Heart left ventricle (tissue), 16 donors: ENCODE data around the gene LETM1. TPM values are rescaled to one million over a fixed set of nuclear protein-coding genes. Genes with fewer than 3 reads are reported as not detected.

Source experiments
- ATAC-seq, 4 donors: fragments of 200-7000 bp; cut with Tn5 transposase; one replicate each; pipeline ENCODE4 v1.9.1; 2020 to 2022; ENCODE audit warnings: moderate library complexity in 4 of 4, mild to moderate bottlenecking in 3 of 4, moderate number of reproducible peaks in 1 of 4
- DNase-seq, 5 donors: peaks; one replicate each; pipeline ENCODE4 v3.0.0-alpha.2; 2020
- H3K27ac ChIP-seq, 12 donors: fragments of 200-600 bp; sonication (generic) in 4 of 12; one replicate each; pipeline versions ENCODE4 v1.5.0 to v1.8.0; 2016 to 2022; ENCODE audit warnings: mild to moderate bottlenecking in 2 of 12
- H3K27me3 ChIP-seq, 9 donors: fragments of 200-600 bp; sonication (generic) in 2 of 9; one replicate each; pipeline versions ENCODE4 v1.5.1 to v1.8.0; 2016 to 2022; ENCODE audit warnings: mild to moderate bottlenecking in 3 of 9
- H3K36me3 ChIP-seq, 9 donors: fragments of 200-600 bp; sonication (generic) in 2 of 9; one replicate each; pipeline versions ENCODE4 v1.5.0 to v1.8.0; 2018 to 2022; ENCODE audit warnings: mild to moderate bottlenecking in 2 of 9
- H3K4me1 ChIP-seq, 12 donors: fragments of 200-600 bp; sonication (generic) in 4 of 12; one replicate each; pipeline versions ENCODE4 v1.5.0 to v1.8.0; 2016 to 2022; ENCODE audit warnings: mild to moderate bottlenecking in 3 of 12
- H3K4me3 ChIP-seq, 12 donors: fragments of 200-600 bp; sonication (generic) in 4 of 12; one replicate each; pipeline versions ENCODE4 v1.5.0 to v1.8.0; 2017 to 2022; ENCODE audit warnings: mild to moderate bottlenecking in 9 of 12, moderate library complexity in 4 of 12
- H3K9me3 ChIP-seq, 12 donors: fragments of 200-600 bp; sonication (generic) in 4 of 12; one replicate each; pipeline versions ENCODE4 v1.5.0 to v1.8.0; 2016 to 2022; ENCODE audit warnings: mild to moderate bottlenecking in 1 of 12
- POLR2A ChIP-seq, 2 donors: fragments of 450-650 bp; IDR thresholded peaks; one replicate each; pipeline ENCODE4 v1.6.1; 2017; ENCODE audit warnings: antibody characterized with exemption in 2 of 2, mild to moderate bottlenecking in 2 of 2, moderate library complexity in 2 of 2
- WGBS, 4 donors: extraction: QIAGEN DNeasy Blood & Tissue Kit in 2 of 4; methylation state at CpG; one replicate each; pipeline versions ENCODE4 v1.1.5 to v1.1.7; 2013 to 2018; 5-methylcytosine and 5-hydroxymethylcytosine counted together
- intact Hi-C, 10 donors: fragments of 100-400 bp; cut with DNase I; formaldehyde crosslinking; loops; one replicate each; pipeline versions ENCODE4 v1.11.1 to v1.14.2; 2022
- polyA plus RNA-seq, 2 donors: library from polyadenylated mRNA; stranded (reverse); fragments of 200-250 nt; gene quantifications; one replicate each; pipeline ENCODE4 v1.2.3, GENCODE V29; 2013
- total RNA-seq, 9 donors: library from RNA; depleted of rRNA in 2 of 9; stranded (reverse); fragments of >200 nt in 2 of 9; fragmentation: NEBNext Ultra II Directional in 3 of 9; extraction: Animal tissue kit (Norgen Biotek cat#: 25700) in 3 of 9; gene quantifications; one replicate each; pipeline versions ENCODE4 v1.1.0 to v1.2.4, GENCODE V29; 2016 to 2023
- TF ChIP-seq, protein P1 (sequence below), 12 donors: fragments of 200-600 bp; sonication (generic) in 4 of 12; IDR thresholded peaks; one replicate each; pipeline versions ENCODE4 v1.5.0 to v1.8.0; 2018 to 2022; ENCODE audit warnings: antibody characterized with exemption in 12 of 12, mild to moderate bottlenecking in 5 of 12
- donor health status: ischemic (EF 13 %, LVEDD 7.1; RV severe dilation, severe dysfunction).
- donor health status: healthy with polysubstance abuse.
- donor health status: DM: no; HTN: yes; CAD: no.
- donor health status: DM: no; HTN: no; CAD: no.
- donor health status: ischemic (EF 25% LVEDD 6.9; RV normal size, moderate dysfunction).
- donor health status: ischemic (EF 25% LVEDD 5.7; RV mildly dilated, moderate dysfunction).
- donor health status: healthy.
- donor health status: DM: yes; HTN: yes; CAD: no.
- donor health status: ischemic (EF 35%, LVEDD 5.7; RV mildly dilated, moderate dysfunction).
- donor health status: nonischemic (EF 11% LVEDD 7.7; RV severe dilation, severe dysfunction).
- donor health status: DM: yes; HTN: yes; CAD: no.
- donor health status: PGD.
- donor health status: ischemic (EF 29% LVEDD 5.4; RV normal size, mild dysfunction).
- donor health status: nonischemic (EF 23%, LVEDD 6.1; RV moderate dilation, normal function).

The LETM1 gene
- total and polyA plus RNA-seq, 11 donors, result 22.1 to 54.7 (median 43.4) TPM

- Histone ChIP-seq H3K36me3 (no peaks in the 10 kb centered on the region), H3K9me3 (no peaks in the 10 kb centered on the region), H3K4me1 (peaks cover 0 to 36% (median 17%) of the 10 kb centered on the region in 12 donors), H3K4me3 (no peak overlapping the region), H3K27ac (no peak overlapping the region), H3K27me3 (no peaks in the 10 kb centered on the region)
- DNase-seq (no peak), ATAC-seq (no peak)
- TF ChIP-seq, protein P1, sequence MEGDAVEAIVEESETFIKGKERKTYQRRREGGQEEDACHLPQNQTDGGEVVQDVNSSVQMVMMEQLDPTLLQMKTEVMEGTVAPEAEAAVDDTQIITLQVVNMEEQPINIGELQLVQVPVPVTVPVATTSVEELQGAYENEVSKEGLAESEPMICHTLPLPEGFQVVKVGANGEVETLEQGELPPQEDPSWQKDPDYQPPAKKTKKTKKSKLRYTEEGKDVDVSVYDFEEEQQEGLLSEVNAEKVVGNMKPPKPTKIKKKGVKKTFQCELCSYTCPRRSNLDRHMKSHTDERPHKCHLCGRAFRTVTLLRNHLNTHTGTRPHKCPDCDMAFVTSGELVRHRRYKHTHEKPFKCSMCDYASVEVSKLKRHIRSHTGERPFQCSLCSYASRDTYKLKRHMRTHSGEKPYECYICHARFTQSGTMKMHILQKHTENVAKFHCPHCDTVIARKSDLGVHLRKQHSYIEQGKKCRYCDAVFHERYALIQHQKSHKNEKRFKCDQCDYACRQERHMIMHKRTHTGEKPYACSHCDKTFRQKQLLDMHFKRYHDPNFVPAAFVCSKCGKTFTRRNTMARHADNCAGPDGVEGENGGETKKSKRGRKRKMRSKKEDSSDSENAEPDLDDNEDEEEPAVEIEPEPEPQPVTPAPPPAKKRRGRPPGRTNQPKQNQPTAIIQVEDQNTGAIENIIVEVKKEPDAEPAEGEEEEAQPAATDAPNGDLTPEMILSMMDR (IDR thresholded peaks at IDR 0.05), result no peak
- TF ChIP-seq POLR2A (IDR thresholded peaks at IDR 0.05), result no peak
- WGBS, 4 donors, result 79 to 87% (median 84%) methylated on average over 3 of the region's 3 CpGs
- intact Hi-C loops, result no loop called here
Measured at GRCh38 chr4:1873776-1874175, 17.8 kb upstream of the LETM1 start.

- Histone ChIP-seq H3K9me3 (no peaks in the 10 kb centered on the region), H3K36me3 (no peaks in the 10 kb centered on the region), H3K4me3 (peak overlapping the region in 3 of 12 donors; percentile 78 to 95 (median 82)), H3K27me3 (no peaks in the 10 kb centered on the region), H3K27ac (peak overlapping the region in 2 of 12 donors; percentile 2 to 27), H3K4me1 (peaks cover 0 to 31% (median 17%) of the 10 kb centered on the region in 12 donors)
- DNase-seq (no peak), ATAC-seq (no peak)
- TF ChIP-seq, protein P1 (IDR thresholded peaks at IDR 0.05), result no peak
- no peak for TF ChIP-seq POLR2A (IDR thresholded peaks at IDR 0.05)
- WGBS, 4 donors, result 65 to 73% (median 67%) methylated on average over 4 of the region's 4 CpGs
- intact Hi-C loops, result no loop called here
Measured at GRCh38 chr4:1873291-1873690, 17.3 kb upstream of the LETM1 start.

DNA sequence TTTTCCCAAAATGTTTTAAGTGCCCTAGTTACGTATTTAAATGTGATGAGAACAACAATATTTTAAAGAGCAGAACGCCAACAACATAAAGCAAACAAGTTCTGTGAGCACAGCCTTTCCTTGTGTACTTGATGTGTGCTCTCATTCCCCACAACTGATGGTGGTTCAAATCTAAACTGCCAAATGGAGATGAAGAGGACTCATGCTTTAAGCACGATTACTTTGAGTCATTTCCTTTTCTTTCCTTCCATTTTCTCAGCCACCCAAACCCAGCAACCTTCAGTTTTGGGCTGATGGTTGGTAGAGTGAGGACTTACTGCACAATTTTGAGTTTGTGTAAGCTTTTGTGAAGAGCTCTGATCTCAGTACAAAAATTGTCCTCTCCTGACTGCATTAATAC, 16.9 kb upstream of the LETM1 start:
- no peaks in the 10 kb centered on the region for H3K36me3 ChIP-seq
- 49 to 53% (median 51%) methylated on average over 3 of the region's 3 CpGs for WGBS, 4 donors
- ATAC-seq (no peak), DNase-seq (no peak)
- no peaks in the 10 kb centered on the region for H3K27me3 ChIP-seq
- no peak for TF ChIP-seq POLR2A (IDR thresholded peaks at IDR 0.05)
- TF ChIP-seq, protein P1 (IDR thresholded peaks at IDR 0.05), result no peak
- intact Hi-C loops, result no loop called here
- peaks cover 0 to 30% (median 17%) of the 10 kb centered on the region in 12 donors for H3K4me1 ChIP-seq
- no peaks in the 10 kb centered on the region for H3K9me3 ChIP-seq
- H3K27ac ChIP-seq, result peak overlapping the region in 6 of 12 donors; percentile 2 to 97 (median 26)
- H3K4me3 ChIP-seq, result peak overlapping the region in 7 of 12 donors; percentile 63 to 99 (median 88)

DNA sequence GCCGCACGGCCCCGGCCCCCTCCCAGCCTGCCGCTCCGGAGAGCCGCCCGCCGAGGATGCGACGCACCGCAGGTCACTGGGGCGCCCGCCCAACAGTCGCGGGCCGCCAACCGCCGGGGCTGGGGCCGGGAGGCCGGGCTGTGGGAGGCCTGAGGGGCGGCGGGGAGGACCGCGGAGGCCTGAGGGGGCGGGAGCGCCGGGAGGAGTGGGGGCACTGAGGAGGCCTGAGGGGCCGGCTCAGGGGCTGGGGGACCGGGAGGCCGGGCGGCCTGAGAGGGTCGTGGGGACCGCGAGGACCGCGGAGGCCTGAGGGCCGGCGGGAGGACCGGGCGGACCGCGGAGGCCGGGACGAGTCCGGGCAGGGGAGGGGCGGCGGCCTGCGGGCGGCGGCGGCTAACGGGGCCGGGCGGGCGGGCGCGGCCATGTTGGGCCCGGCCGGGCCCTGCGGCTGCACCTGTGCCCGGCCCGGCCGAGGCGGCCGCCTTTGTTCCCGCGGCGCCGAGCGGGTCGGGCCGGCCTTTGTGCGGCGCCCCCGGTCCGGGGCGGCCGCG, 15.6 kb upstream of the LETM1 start:
- peaks cover 0 to 4% (median 0%) of the 10 kb centered on the region in 9 donors for H3K27me3 ChIP-seq
- intact Hi-C loops, result loop anchor here in 1 of 10 donors (1.0 kb wide), 1 partner anchor 15 kb away; the partner anchor contains the start of gene LETM1
- H3K9me3 ChIP-seq, result no peaks in the 10 kb centered on the region
- peak overlapping the region; percentile 63 to 99 (median 85) for H3K4me3 ChIP-seq
- peaks cover 0 to 29% (median 17%) of the 10 kb centered on the region in 12 donors for H3K4me1 ChIP-seq
- TF ChIP-seq, protein P1 (IDR thresholded peaks at IDR 0.05), result no peak
- peak in 4 of 5 donors; percentile 31 to 73 (median 40) for DNase-seq
- ATAC-seq, result peak in 2 of 4 donors; percentile 3 to 6
- 0 to 1% (median 0%) methylated on average over 12 to 79 of the region's 79 CpGs for WGBS, 4 donors
- H3K27ac ChIP-seq, result peak overlapping the region; percentile 43 to 98 (median 92)
- H3K36me3 ChIP-seq, result no peaks in the 10 kb centered on the region
